Measurements from ENCODE around the gene MRPL1.

Gene MRPL1

GRCh38 chr4:77872723-77873445 lies 10.3 kb downstream of the MRPL1 start:
- no peak for DNase-seq (ENCODE audit: low read depth, low spot score)
- ChIA-PET POLR2A (no interaction called here), CTCF (no interaction called here)
- H3K4me3 ChIP-seq (ENCODE audit: low read depth, low read length) = no peak overlapping the region
- no peak for TF ChIP-seq CTCF (IDR thresholded peaks at IDR 0.05; ENCODE audit: insufficient read depth, low read length, missing control alignments)

- POLR2A ChIA-PET = no interaction called here
Observed at GRCh38 chr4:77877167-77877566, 14.5 kb downstream of the MRPL1 start.

GRCh38 chr4:77877771-77878565 lies 15.3 kb downstream of the MRPL1 start:
- TF ChIP-seq CTCF (IDR thresholded peaks at IDR 0.05; ENCODE audit: insufficient read depth, low read length, missing control alignments) = no peak
- H3K4me3 ChIP-seq (ENCODE audit: low read depth, low read length) = no peak overlapping the region
- DNase-seq (ENCODE audit: low read depth, low spot score) = no peak
- CTCF ChIA-PET = no interaction called here
- POLR2A ChIA-PET = no interaction called here

More at GRCh38 chr4:77877167-77877566, 14.5 kb downstream of the MRPL1 start:
- H3K4me3 ChIP-seq (ENCODE audit: low read depth, low read length) = no peak overlapping the region
- no peak for DNase-seq (ENCODE audit: low read depth, low spot score)
- CTCF ChIA-PET = no interaction called here
- no peak for TF ChIP-seq CTCF (IDR thresholded peaks at IDR 0.05; ENCODE audit: insufficient read depth, low read length, missing control alignments)

- ChIA-PET POLR2A (interaction anchor here (0.7 kb wide), 1 partner anchor 18 kb away, joined by 3 read pairs; the partner anchor contains the start of gene MRPL1), CTCF (no interaction called here)
- DNase-seq (ENCODE audit: low read depth, low spot score) = no peak
- H3K4me3 ChIP-seq (ENCODE audit: low read depth, low read length) = no peak overlapping the region
- no peak for TF ChIP-seq CTCF (IDR thresholded peaks at IDR 0.05; ENCODE audit: insufficient read depth, low read length, missing control alignments)
Observed at GRCh38 chr4:77880784-77881183, 18.2 kb downstream of the MRPL1 start.

GRCh38 chr4:77881460-77882295 lies 19.0 kb downstream of the MRPL1 start:
- CTCF ChIA-PET = no interaction called here
- no peak for DNase-seq (ENCODE audit: low read depth, low spot score)
- H3K4me3 ChIP-seq (ENCODE audit: low read depth, low read length) = no peak overlapping the region
- POLR2A ChIA-PET = no interaction called here
- TF ChIP-seq CTCF (IDR thresholded peaks at IDR 0.05; ENCODE audit: insufficient read depth, low read length, missing control alignments) = no peak

GRCh38 chr4:77893451-77893850 lies 30.8 kb downstream of the MRPL1 start:
- DNase-seq (ENCODE audit: low read depth, low spot score) = no peak
- TF ChIP-seq CTCF (IDR thresholded peaks at IDR 0.05; ENCODE audit: insufficient read depth, low read length, missing control alignments) = no peak
- ChIA-PET CTCF (no interaction called here), POLR2A (no interaction called here)
- H3K4me3 ChIP-seq (ENCODE audit: low read depth, low read length) = no peak overlapping the region

Data from AG04449 (cell line).